Stomach (tissue), 4 donors: ENCODE results near the gene ORAI3.

Experiments
- EP300 ChIP-seq: sonication (generic); formaldehyde crosslinking; IDR thresholded peaks from one replicate; pipeline ENCODE4 v1.6.1; 2017; ENCODE audit warnings: antibody characterized with exemption
- POLR2A ChIP-seq, 4 donors: fragments of 450-650 bp; IDR thresholded peaks; one replicate each; pipeline ENCODE4 v1.6.1; 2016; ENCODE audit warnings: antibody characterized with exemption in 4 of 4, control low read depth in 2 of 4, mild to moderate bottlenecking in 1 of 4, moderate library complexity in 1 of 4
- POLR2AphosphoS5 ChIP-seq, 3 donors: sonication (generic); formaldehyde crosslinking; IDR thresholded peaks; one replicate each; pipeline ENCODE4 v1.6.1; 2016; ENCODE audit warnings: antibody characterized with exemption in 3 of 3
- TF ChIP-seq, protein P1 (sequence below), 7 experiments: fragments of 450-650 bp in 4 of 7; fragments of 200-600 bp in 3 of 7; sonication (generic) in 3 of 7; IDR thresholded peaks; one replicate each; pipeline ENCODE4 v1.5.1; 2016 to 2019; ENCODE audit warnings: antibody characterized with exemption in 7 of 7, control low read depth in 2 of 7, mild to moderate bottlenecking in 1 of 7

- TF ChIP-seq, protein P1, sequence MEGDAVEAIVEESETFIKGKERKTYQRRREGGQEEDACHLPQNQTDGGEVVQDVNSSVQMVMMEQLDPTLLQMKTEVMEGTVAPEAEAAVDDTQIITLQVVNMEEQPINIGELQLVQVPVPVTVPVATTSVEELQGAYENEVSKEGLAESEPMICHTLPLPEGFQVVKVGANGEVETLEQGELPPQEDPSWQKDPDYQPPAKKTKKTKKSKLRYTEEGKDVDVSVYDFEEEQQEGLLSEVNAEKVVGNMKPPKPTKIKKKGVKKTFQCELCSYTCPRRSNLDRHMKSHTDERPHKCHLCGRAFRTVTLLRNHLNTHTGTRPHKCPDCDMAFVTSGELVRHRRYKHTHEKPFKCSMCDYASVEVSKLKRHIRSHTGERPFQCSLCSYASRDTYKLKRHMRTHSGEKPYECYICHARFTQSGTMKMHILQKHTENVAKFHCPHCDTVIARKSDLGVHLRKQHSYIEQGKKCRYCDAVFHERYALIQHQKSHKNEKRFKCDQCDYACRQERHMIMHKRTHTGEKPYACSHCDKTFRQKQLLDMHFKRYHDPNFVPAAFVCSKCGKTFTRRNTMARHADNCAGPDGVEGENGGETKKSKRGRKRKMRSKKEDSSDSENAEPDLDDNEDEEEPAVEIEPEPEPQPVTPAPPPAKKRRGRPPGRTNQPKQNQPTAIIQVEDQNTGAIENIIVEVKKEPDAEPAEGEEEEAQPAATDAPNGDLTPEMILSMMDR (IDR thresholded peaks at IDR 0.05) = no peak
- no peak for TF ChIP-seq POLR2A (IDR thresholded peaks at IDR 0.05)
- TF ChIP-seq POLR2AphosphoS5 (IDR thresholded peaks at IDR 0.05) = no peak
- no peak for TF ChIP-seq EP300
Observed at GRCh38 chr16:30974348-30974747, 25.5 kb downstream of the ORAI3 start.
